GM10847 (cell line): ENCODE measurements around the gene SOBP.

ENCODE experiments used
- POLR2A ChIP-seq: IDR thresholded peaks from 2 replicates; pipeline ENCODE4 v1.6.1; 2011; ENCODE audit not compliant: insufficient read length; ENCODE audit errors: extremely low read depth

Gene SOBP

GRCh38 chr6:107676042-107676441, 186.1 kb downstream of the SOBP start:
- no peak for TF ChIP-seq POLR2A

- TF ChIP-seq POLR2A: no peak
These were observed 187.5 kb downstream of the SOBP start for GRCh38 chr6:107677399-107677798.

GRCh38 chr6:107679457-107679856, 189.5 kb downstream of the SOBP start:
- TF ChIP-seq POLR2A: no peak

GRCh38 chr6:107682721-107683120, 192.8 kb downstream of the SOBP start:
- TF ChIP-seq POLR2A: no peak

GRCh38 chr6:107683183-107683582, 193.3 kb downstream of the SOBP start:
- TF ChIP-seq POLR2A: no peak

- no peak for TF ChIP-seq POLR2A
These were observed 195.1 kb downstream of the SOBP start for GRCh38 chr6:107684996-107685395.

- TF ChIP-seq POLR2A: no peak
These were observed 199.3 kb downstream of the SOBP start for GRCh38 chr6:107689190-107689589.

GRCh38 chr6:107689951-107690642, 200.2 kb downstream of the SOBP start:
- no peak for TF ChIP-seq POLR2A

- no peak for TF ChIP-seq POLR2A
These were observed 200.7 kb downstream of the SOBP start for GRCh38 chr6:107690643-107691061.

GRCh38 chr6:107691062-107691751, 201.3 kb downstream of the SOBP start:
- TF ChIP-seq POLR2A: no peak

GRCh38 chr6:107692351-107692750, 202.4 kb downstream of the SOBP start:
- TF ChIP-seq POLR2A: no peak

GRCh38 chr6:107695061-107695720, 205.3 kb downstream of the SOBP start:
- no peak for TF ChIP-seq POLR2A

- TF ChIP-seq POLR2A: no peak
These were observed 207.8 kb downstream of the SOBP start for GRCh38 chr6:107697682-107698081.

- TF ChIP-seq POLR2A: no peak
These were observed 208.2 kb downstream of the SOBP start for GRCh38 chr6:107698146-107698545.

- no peak for TF ChIP-seq POLR2A
These were observed 209.3 kb downstream of the SOBP start for GRCh38 chr6:107699254-107699653.

GRCh38 chr6:107699697-107700325, 209.9 kb downstream of the SOBP start:
- TF ChIP-seq POLR2A: no peak

GRCh38 chr6:107703606-107704005, 213.7 kb downstream of the SOBP start:
- TF ChIP-seq POLR2A: no peak
